Measurements from ENCODE around the gene DAB2.

Gene DAB2

DNA sequence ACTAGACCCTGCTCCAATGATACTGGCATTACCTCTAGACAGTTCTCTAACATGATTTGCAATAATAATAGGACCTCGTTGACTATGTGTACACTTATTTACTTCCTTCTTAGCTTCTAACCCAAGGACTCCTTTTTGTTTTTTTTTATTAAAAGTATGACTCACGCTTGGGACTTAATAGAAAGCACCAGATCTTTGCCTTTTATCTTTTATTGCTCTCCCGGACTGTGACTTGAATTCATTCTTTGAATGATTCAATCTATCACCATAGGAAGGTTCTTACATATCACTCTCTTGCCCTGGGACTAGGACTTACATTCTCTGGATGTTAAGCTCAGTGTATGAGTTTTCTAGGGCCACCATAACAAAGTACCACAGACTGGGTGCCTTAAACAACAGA is 69.5 kb downstream of the DAB2 start:
- ChIA-PET POLR2A (ENCODE audit: low non-redundant PET) (no interaction called here), CTCF (no interaction called here)
- H3K27ac ChIP-seq: no peak overlapping the region
- TF ChIP-seq, protein P1, sequence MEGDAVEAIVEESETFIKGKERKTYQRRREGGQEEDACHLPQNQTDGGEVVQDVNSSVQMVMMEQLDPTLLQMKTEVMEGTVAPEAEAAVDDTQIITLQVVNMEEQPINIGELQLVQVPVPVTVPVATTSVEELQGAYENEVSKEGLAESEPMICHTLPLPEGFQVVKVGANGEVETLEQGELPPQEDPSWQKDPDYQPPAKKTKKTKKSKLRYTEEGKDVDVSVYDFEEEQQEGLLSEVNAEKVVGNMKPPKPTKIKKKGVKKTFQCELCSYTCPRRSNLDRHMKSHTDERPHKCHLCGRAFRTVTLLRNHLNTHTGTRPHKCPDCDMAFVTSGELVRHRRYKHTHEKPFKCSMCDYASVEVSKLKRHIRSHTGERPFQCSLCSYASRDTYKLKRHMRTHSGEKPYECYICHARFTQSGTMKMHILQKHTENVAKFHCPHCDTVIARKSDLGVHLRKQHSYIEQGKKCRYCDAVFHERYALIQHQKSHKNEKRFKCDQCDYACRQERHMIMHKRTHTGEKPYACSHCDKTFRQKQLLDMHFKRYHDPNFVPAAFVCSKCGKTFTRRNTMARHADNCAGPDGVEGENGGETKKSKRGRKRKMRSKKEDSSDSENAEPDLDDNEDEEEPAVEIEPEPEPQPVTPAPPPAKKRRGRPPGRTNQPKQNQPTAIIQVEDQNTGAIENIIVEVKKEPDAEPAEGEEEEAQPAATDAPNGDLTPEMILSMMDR (conservative IDR thresholded peaks at IDR 0.05; ENCODE audit: low read depth): no peak
- DNase-seq (ENCODE audit: low spot score): no peak

DNA sequence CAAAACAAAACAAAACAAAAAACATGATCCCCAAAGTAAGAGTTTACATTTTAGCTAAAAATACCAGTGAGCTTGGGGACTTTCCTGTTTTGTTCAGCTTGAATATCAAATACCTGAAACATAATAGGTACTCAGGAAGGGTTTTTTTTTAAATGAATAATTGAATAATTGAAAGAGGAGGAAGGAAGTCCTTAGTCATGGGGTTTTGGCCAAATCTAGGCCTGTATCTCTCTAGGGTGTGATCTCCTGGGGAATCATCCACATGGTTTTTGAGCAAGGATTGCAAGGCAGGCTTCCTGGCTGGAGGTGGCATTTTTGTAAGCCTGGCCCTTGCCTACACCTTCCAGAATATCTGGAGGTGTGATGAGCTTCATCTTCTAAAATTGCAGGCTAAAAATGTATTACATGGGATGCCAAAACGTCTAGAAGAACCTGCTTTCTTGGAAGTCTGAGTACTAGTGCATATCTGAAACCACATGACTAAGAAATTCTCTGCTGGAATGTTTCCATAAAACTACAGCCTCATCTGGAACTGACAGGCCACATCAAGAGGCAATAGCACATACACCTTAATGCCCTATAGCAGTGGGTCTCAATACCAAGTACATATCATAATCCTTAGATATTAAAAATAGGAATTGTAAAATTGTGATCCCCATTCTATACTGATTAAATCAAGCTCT is 70.9 kb downstream of the DAB2 start:
- no peak for DNase-seq (ENCODE audit: low spot score)
- ChIA-PET POLR2A (ENCODE audit: low non-redundant PET) (no interaction called here), CTCF (interaction anchor here (0.7 kb wide), 1 partner anchor 22 kb away, joined by 3 read pairs; no protein-coding TSS in a partner anchor)
- no peak overlapping the region for H3K27ac ChIP-seq
- TF ChIP-seq, protein P1 (conservative IDR thresholded peaks at IDR 0.05; ENCODE audit: low read depth): no peak

DNA sequence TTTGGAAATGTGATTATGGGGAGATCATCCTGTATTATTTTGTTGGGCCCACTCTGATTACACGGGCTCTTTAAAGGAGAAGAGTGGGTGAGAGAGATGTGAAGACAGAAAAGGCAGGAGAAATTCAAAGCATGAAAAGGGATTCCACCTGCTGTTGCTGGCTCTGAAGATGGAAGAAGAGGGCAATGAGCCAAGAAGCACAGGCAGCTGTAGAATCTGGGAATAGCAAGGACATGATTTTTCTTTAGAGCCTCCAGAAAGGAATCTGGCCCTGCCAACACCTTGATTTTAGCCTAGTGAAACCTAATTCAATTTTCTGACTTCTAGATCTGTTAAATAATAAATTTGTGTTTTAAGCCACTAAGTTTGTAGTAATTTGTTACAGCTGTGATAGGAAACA is 71.8 kb downstream of the DAB2 start:
- DNase-seq (ENCODE audit: low spot score): no peak
- ChIA-PET CTCF (no interaction called here), POLR2A (ENCODE audit: low non-redundant PET) (no interaction called here)
- TF ChIP-seq, protein P1 (conservative IDR thresholded peaks at IDR 0.05; ENCODE audit: low read depth): no peak
- no peak overlapping the region for H3K27ac ChIP-seq

DNA sequence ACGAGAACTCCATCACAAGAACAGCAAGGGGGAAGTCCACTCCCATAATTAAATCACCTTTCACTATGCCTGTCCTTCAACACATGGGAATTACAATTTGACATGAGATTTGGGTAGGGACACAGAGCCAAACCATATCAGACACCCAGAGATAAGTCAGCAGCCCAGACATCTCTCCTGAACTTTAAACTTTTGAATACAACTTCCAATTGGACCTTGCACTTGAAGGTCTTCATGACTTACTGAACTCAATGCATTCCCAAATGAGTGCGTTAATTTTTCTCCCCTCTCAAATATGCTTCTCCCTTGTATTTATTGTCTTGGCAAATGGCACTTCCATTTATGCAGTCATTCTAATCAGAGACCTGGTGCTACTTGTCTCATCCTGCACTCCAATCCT is 72.6 kb downstream of the DAB2 start:
- H3K27ac ChIP-seq: no peak overlapping the region
- POLR2A ChIA-PET (ENCODE audit: low non-redundant PET): no interaction called here
- CTCF ChIA-PET: no interaction called here
- TF ChIP-seq, protein P1 (conservative IDR thresholded peaks at IDR 0.05; ENCODE audit: low read depth): no peak
- DNase-seq (ENCODE audit: low spot score): no peak

DNA sequence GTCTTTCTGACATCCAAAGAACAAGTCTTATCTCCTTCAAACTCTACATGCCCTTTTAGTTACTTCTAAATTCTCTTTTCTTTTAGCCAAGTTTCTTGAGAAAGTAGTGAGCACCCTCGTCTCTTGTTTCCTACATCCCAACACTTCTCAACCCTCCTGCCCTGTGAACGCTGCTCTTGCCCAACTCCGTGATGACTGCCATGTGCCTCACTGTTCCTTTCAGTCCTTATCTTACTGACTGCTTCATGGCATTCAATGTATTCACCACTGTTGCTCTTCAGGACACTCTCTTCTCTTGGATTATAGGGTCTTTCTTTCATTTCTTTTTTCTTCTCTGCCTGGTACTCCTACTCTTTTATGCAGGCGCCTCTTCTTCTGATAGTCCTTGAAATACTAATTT is 75.3 kb downstream of the DAB2 start:
- CTCF ChIA-PET: no interaction called here
- no peak for DNase-seq (ENCODE audit: low spot score)

DNA sequence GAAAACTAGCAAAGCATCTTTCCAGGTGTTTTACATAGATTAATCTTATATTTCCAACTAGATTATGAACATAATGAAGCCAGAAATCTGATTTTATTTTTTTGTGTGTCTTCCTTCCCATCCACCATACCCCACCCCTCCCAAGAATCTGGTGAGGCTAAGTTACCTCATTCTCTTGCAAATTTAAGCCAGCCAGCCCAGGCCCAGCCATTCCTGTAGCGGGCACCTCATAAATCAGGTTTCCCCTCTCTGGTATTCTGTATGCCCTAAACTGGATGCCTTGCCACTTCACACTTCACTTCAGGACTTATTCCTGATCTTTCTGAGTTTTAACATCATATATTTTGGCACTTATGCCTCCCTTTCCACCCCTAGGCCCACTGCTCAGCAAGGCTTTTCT is 82.3 kb downstream of the DAB2 start:
- no peak overlapping the region for H3K27ac ChIP-seq
- POLR2A ChIA-PET (ENCODE audit: low non-redundant PET): no interaction called here
- TF ChIP-seq, protein P1 (conservative IDR thresholded peaks at IDR 0.05; ENCODE audit: low read depth): no peak
- CTCF ChIA-PET: no interaction called here
- DNase-seq (ENCODE audit: low spot score): no peak

More for the DNA sequence above, 75.3 kb downstream of the DAB2 start:
- H3K27ac ChIP-seq: no peak overlapping the region
- TF ChIP-seq, protein P1 (conservative IDR thresholded peaks at IDR 0.05; ENCODE audit: low read depth): no peak
- POLR2A ChIA-PET (ENCODE audit: low non-redundant PET): no interaction called here

Measured in RWPE1 (cell line).